ENCODE results near the gene PDGFRB. TPM values are rescaled to one million over a fixed set of nuclear protein-coding genes. Genes with fewer than 3 reads are reported as not detected.

PDGFRB gene
- total RNA-seq, 3 donors from 2014 or later: 53.7 to 243 (median 146) TPM

DNA sequence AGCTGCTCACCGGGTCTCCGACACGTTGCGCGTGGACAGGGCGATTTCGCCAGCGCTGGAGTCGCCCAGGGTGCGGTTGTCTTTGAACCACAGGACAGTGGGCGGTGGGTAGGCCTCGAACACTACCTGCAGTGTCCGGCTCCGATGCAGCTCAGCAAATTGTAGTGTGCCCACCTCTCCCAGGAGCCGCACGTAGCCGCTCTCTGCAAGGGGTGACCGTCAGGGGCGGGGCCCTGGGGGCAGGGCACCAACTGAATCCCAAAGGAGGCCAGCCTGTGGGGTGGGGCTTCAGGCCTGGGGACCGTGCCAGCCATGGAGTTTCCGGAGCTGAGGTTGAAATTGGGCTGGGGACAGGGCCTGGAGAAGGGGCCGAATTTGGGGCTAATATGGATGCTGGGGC, 22.9 kb downstream of the PDGFRB start:
- peak overlapping the region in 1 of 3 donors; percentile 19 for H3K4me3 ChIP-seq
- H3K36me3 ChIP-seq: no peaks in the 10 kb centered on the region
- intact Hi-C loops (cut with DNase I; ENCODE audit: low total_unique reads): no loop called here
- peaks cover 0 to 12% of the 10 kb centered on the region in 2 donors for H3K4me1 ChIP-seq
- DNase-seq (ENCODE audit: low spot score in 2 of 2): no peak
- peak overlapping the region in 1 of 2 donors; percentile 86 for H3K27ac ChIP-seq
- TF ChIP-seq POLR2AphosphoS5 (IDR thresholded peaks at IDR 0.05) (no peak), POLR2A (IDR thresholded peaks at IDR 0.05) (no peak)
- TF ChIP-seq, protein P1, sequence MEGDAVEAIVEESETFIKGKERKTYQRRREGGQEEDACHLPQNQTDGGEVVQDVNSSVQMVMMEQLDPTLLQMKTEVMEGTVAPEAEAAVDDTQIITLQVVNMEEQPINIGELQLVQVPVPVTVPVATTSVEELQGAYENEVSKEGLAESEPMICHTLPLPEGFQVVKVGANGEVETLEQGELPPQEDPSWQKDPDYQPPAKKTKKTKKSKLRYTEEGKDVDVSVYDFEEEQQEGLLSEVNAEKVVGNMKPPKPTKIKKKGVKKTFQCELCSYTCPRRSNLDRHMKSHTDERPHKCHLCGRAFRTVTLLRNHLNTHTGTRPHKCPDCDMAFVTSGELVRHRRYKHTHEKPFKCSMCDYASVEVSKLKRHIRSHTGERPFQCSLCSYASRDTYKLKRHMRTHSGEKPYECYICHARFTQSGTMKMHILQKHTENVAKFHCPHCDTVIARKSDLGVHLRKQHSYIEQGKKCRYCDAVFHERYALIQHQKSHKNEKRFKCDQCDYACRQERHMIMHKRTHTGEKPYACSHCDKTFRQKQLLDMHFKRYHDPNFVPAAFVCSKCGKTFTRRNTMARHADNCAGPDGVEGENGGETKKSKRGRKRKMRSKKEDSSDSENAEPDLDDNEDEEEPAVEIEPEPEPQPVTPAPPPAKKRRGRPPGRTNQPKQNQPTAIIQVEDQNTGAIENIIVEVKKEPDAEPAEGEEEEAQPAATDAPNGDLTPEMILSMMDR (IDR thresholded peaks at IDR 0.05): no peak
- H3K27me3 ChIP-seq: no peaks in the 10 kb centered on the region
- H3K9me3 ChIP-seq: no peaks in the 10 kb centered on the region

DNA sequence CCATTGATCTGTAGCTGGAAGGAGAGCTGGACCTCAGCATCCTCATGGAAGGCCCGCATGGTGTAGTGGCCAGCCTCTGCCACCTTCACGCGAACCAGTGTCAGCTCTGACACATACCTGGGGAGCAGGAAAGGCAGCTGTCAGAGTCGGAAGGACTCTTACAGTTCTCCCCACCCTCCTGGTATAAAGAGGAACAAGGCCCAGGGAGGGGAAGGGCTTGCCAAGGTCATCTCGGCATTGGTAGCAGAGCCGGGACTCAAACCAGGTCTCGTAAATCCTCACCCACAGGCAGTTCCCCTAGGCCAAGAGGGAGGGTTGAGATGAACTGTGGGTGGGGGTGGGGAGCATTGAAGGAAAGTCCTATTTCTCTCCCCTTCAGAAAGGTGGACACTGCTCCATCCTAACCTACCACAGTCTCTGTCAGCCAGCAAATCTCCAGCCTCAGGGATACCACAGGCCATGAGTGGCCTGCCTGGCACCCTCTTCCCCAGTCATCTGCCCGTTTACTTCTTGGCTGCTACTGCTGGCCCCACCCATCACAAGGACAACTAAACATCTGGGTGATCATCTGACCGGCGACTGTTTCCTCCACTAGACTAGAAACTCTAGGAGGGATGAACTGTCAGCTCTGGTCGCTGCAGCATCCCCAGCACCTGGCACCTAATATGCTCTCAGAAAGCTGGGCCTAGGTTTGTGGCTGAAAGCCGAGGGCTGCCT, 23.5 kb downstream of the PDGFRB start:
- H3K36me3 ChIP-seq: no peaks in the 10 kb centered on the region
- H3K27ac ChIP-seq: peak overlapping the region; percentile 18 to 86
- intact Hi-C loops (cut with DNase I; ENCODE audit: low total_unique reads): no loop called here

DNA sequence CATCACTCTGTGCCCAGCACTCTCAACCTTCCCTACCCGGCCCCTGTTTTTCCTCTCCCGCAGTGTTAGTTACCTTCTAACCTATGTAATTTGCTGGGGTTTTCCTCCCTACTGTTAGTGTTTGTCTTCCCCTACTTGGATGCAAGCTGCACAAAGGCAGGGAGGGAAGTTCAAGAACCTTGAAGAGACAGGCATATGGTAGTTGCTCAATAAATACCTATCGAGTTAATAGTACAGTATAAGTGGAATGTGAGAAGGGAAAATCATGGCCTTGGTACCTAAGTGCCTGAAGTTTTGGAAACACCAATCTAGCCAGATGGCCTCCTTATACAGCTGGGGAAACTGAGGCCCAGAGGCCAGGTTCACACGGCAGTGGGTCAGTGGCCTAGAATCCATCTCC, 24.2 kb downstream of the PDGFRB start:
- Histone ChIP-seq H3K4me3 (no peak overlapping the region), H3K36me3 (no peaks in the 10 kb centered on the region), H3K4me1 (peaks cover 0 to 5% of the 10 kb centered on the region in 2 donors), H3K27ac (peak overlapping the region; percentile 18 to 86), H3K27me3 (no peaks in the 10 kb centered on the region), H3K9me3 (no peaks in the 10 kb centered on the region)
- TF ChIP-seq, protein P1 (IDR thresholded peaks at IDR 0.05): no peak
- TF ChIP-seq POLR2A (IDR thresholded peaks at IDR 0.05) (no peak), POLR2AphosphoS5 (IDR thresholded peaks at IDR 0.05) (no peak)
- DNase-seq (ENCODE audit: low spot score in 2 of 2): no peak
- intact Hi-C loops (cut with DNase I; ENCODE audit: low total_unique reads): no loop called here

More for the DNA sequence above, 23.5 kb downstream of the PDGFRB start:
- TF ChIP-seq POLR2AphosphoS5 (IDR thresholded peaks at IDR 0.05): no peak
- TF ChIP-seq, protein P1 (IDR thresholded peaks at IDR 0.05): no peak
- TF ChIP-seq POLR2A (IDR thresholded peaks at IDR 0.05): no peak
- H3K9me3 ChIP-seq: no peaks in the 10 kb centered on the region
- H3K4me1 ChIP-seq: peaks cover 0 to 6% of the 10 kb centered on the region in 2 donors
- DNase-seq (ENCODE audit: low spot score in 2 of 2): no peak
- H3K4me3 ChIP-seq: peak overlapping the region in 1 of 3 donors; percentile 19
- H3K27me3 ChIP-seq: no peaks in the 10 kb centered on the region

DNA sequence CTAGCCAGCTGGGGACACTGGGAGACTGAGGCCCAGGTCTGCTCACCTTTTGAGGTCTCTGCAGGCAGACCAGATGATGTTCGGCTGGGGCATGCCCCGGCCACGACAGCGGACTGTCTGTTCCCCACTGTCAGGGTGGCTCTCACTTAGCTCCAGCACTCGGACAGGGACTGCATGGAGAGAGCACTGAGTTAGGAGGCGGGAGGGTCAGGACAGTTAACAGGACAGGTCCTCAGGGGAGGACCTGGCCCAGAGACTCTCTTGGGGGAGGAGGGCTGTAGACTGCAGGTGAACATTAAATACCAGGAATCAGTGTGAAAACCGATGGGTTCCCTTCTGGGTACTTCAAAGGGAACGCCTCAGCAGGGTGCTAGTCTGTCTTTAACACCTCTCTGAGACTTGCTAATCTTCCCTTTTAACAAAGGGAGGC, 25.1 kb downstream of the PDGFRB start:
- Histone ChIP-seq H3K4me3 (peak overlapping the region in 1 of 3 donors; percentile 55), H3K36me3 (no peaks in the 10 kb centered on the region), H3K9me3 (no peaks in the 10 kb centered on the region), H3K4me1 (no peaks in the 10 kb centered on the region), H3K27me3 (no peaks in the 10 kb centered on the region), H3K27ac (peak overlapping the region in 1 of 2 donors; percentile 61)
- intact Hi-C loops (cut with DNase I; ENCODE audit: low total_unique reads): no loop called here
- TF ChIP-seq POLR2A (IDR thresholded peaks at IDR 0.05) (no peak), POLR2AphosphoS5 (IDR thresholded peaks at IDR 0.05) (no peak)
- TF ChIP-seq, protein P1 (IDR thresholded peaks at IDR 0.05): no peak
- no peak for DNase-seq (ENCODE audit: low spot score in 2 of 2)

DNA sequence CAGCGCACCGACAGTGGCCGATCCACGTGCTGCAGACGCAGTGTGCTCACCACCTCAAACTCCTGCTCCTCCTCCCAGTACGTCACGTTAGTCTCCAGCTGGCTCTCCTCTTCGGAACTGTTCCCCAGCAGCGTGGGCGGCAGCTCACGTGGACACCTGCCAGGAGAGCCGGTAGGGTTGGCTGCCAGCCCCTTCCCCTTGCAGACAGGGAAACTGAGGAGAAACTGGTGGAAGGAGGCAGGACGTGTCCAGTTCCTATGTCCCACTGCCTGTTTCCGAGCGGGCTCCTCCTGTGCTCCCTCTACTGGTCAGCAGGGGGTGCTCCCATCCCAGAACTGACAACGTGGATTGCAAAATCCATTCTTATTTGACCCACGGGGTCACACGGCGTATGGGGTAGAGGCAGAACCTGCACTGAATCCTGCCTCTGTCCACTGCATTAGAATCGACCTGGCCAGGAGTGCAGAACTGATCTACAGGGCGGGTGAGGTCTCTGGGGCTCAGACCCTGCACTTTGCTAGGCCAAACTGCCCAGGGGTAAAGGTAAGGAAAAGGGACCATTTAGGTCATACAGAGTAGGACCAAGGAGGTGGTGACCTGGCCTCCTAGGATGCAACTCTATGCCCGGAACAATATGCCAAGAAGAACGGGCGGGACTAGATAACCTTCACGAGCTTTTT, 25.7 kb downstream of the PDGFRB start:
- H3K4me1 ChIP-seq: no peaks in the 10 kb centered on the region
- no peak for TF ChIP-seq POLR2A (IDR thresholded peaks at IDR 0.05)
- peak in 2 of 3 donors; percentile 31 to 58 for TF ChIP-seq POLR2AphosphoS5 (IDR thresholded peaks at IDR 0.05)
- TF ChIP-seq, protein P1 (IDR thresholded peaks at IDR 0.05): peak; percentile 75 to 92 (median 90)
- intact Hi-C loops (cut with DNase I; ENCODE audit: low total_unique reads): no loop called here
- no peaks in the 10 kb centered on the region for H3K9me3 ChIP-seq
- peak; percentile 44 to 72 for DNase-seq (ENCODE audit: low spot score in 2 of 2)
- H3K27me3 ChIP-seq: no peaks in the 10 kb centered on the region
- H3K27ac ChIP-seq: peak overlapping the region; percentile 17 to 61
- no peaks in the 10 kb centered on the region for H3K36me3 ChIP-seq
- H3K4me3 ChIP-seq: peak overlapping the region in 2 of 3 donors; percentile 35 to 55

Data from breast epithelium (tissue), 4 donors.